ENCODE measurements around the gene CXCL1.

CXCL1 gene

DNA sequence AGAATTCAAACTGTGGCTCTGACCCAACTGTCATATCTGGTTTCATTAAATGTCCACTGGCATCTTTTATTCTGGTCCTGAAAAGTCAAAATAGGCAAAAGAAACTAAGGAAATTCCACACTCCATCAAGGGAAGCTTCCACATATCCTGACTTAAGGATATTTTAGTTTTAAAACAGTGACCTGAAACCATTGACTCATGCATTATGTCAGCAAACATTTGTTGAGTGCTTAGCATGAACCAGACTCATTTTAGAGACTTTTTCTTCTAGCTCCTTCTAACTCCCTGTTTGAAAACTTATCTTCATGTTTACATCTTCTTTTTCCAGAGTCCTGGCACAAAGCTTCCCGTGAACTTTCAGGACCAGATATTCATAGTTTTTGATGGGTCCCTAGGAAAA lies 6.9 kb upstream of the CXCL1 start:
- Histone ChIP-seq H3K9me2 (replicated peaks; ENCODE audit: insufficient read depth, low read length) (no peaks in the 10 kb centered on the region), H3K4me2 (ENCODE audit: low read depth, low read length) (no peak overlapping the region), H3K9me3 (replicated peaks; ENCODE audit: insufficient read depth, low read length) (no peaks in the 10 kb centered on the region), H3F3A (ENCODE audit: insufficient read depth, low read length) (no peaks in the 10 kb centered on the region), H3K36me3 (replicated peaks; ENCODE audit: insufficient read depth, low read length) (no peaks in the 10 kb centered on the region), H3K4me1 (ENCODE audit: low read length) (0 out of 2 replicates have a peak, but pooled peaks cover 7% of the 10 kb centered on the region), H2AFZ (ENCODE audit: low read length) (no peak overlapping the region), H3K27me3 (replicated peaks; ENCODE audit: insufficient read depth, low read length) (no peaks in the 10 kb centered on the region), H3K79me2 (ENCODE audit: low read length) (no peaks in the 10 kb centered on the region), H4K20me1 (ENCODE audit: insufficient read depth, low read length) (no peaks in the 10 kb centered on the region), H3K27ac (ENCODE audit: low read length) (no peak overlapping the region), H3K4me3 (ENCODE audit: low read length) (no peak overlapping the region), H3K9ac (ENCODE audit: low read length) (no peak overlapping the region)
- DNase-seq, result no peak
- TF ChIP-seq, protein P1, sequence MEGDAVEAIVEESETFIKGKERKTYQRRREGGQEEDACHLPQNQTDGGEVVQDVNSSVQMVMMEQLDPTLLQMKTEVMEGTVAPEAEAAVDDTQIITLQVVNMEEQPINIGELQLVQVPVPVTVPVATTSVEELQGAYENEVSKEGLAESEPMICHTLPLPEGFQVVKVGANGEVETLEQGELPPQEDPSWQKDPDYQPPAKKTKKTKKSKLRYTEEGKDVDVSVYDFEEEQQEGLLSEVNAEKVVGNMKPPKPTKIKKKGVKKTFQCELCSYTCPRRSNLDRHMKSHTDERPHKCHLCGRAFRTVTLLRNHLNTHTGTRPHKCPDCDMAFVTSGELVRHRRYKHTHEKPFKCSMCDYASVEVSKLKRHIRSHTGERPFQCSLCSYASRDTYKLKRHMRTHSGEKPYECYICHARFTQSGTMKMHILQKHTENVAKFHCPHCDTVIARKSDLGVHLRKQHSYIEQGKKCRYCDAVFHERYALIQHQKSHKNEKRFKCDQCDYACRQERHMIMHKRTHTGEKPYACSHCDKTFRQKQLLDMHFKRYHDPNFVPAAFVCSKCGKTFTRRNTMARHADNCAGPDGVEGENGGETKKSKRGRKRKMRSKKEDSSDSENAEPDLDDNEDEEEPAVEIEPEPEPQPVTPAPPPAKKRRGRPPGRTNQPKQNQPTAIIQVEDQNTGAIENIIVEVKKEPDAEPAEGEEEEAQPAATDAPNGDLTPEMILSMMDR (IDR thresholded peaks at IDR 0.05; ENCODE audit: low read length), result no peak
- TF ChIP-seq EZH2phosphoT487 (IDR thresholded peaks at IDR 0.05; ENCODE audit: low read length) (no peak), EZH2 (optimal IDR thresholded peaks at IDR 0.05; ENCODE audit: low read depth, low read length) (no peak)

DNA sequence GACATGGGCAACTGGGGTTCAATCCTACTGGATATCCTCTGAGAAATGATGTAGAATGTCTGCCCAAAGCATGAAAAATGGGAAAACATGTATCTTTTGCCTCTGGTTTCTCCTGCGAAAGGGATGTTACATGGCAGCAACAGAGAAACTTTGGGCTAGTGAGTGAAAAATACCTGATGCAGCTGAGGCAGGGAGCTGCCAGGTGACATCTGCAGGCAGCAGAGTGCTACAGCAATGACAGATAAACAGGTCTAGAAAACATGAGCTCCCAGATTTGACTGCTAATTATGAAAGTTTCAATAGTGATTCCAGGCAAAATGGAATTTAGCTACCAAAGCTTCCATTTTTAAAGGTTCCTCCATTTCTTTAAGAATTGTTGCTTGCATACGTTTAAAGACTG lies 4.8 kb upstream of the CXCL1 start:
- no peaks in the 10 kb centered on the region for H3K36me3 ChIP-seq (replicated peaks; ENCODE audit: insufficient read depth, low read length)
- H4K20me1 ChIP-seq (ENCODE audit: insufficient read depth, low read length), result no peaks in the 10 kb centered on the region
- H3K4me1 ChIP-seq (ENCODE audit: low read length), result 0 out of 2 replicates have a peak, but pooled peaks cover 7% of the 10 kb centered on the region
- H3F3A ChIP-seq (ENCODE audit: insufficient read depth, low read length), result no peaks in the 10 kb centered on the region
- no peaks in the 10 kb centered on the region for H3K27me3 ChIP-seq (replicated peaks; ENCODE audit: insufficient read depth, low read length)
- no peak overlapping the region for H3K4me2 ChIP-seq (ENCODE audit: low read depth, low read length)
- H3K9ac ChIP-seq (ENCODE audit: low read length), result no peak overlapping the region
- peak; percentile 51 for DNase-seq
- no peaks in the 10 kb centered on the region for H3K9me3 ChIP-seq (replicated peaks; ENCODE audit: insufficient read depth, low read length)
- H3K9me2 ChIP-seq (replicated peaks; ENCODE audit: insufficient read depth, low read length), result no peaks in the 10 kb centered on the region
- H3K4me3 ChIP-seq (ENCODE audit: low read length), result no peak overlapping the region
- H3K27ac ChIP-seq (ENCODE audit: low read length), result no peak overlapping the region
- H3K79me2 ChIP-seq (ENCODE audit: low read length), result no peaks in the 10 kb centered on the region
- H2AFZ ChIP-seq (ENCODE audit: low read length), result 0 out of 2 replicates have a peak overlapping the region, but pooled peaks have one; percentile 8
- TF ChIP-seq, protein P1 (IDR thresholded peaks at IDR 0.05; ENCODE audit: low read length), result peak; percentile 60
- no peak for TF ChIP-seq EZH2 (optimal IDR thresholded peaks at IDR 0.05; ENCODE audit: low read depth, low read length)
- TF ChIP-seq EZH2phosphoT487 (IDR thresholded peaks at IDR 0.05; ENCODE audit: low read length), result no peak

DNA sequence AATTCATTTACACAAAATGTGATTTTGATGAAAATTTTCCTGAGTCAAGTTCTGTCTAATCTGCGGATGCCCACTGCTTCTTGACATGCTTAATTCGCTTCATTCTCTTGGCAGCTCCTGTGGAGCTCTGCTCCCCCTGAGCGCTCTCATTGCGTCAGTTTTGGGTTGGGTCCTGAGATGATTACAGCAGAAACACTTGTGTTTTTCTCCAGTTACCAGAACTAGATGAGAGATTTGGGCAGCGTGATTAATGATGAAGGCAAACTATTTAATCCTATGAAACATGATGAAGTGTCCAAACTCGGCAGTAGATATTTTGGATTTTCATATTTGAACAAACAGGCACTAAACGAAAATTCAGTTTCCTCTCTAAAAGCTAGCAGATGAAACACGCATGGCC lies 4.2 kb upstream of the CXCL1 start:
- Histone ChIP-seq H4K20me1 (ENCODE audit: insufficient read depth, low read length) (no peaks in the 10 kb centered on the region), H3K4me1 (ENCODE audit: low read length) (0 out of 2 replicates have a peak, but pooled peaks cover 7% of the 10 kb centered on the region), H3K9me2 (replicated peaks; ENCODE audit: insufficient read depth, low read length) (no peaks in the 10 kb centered on the region), H3K27ac (ENCODE audit: low read length) (no peak overlapping the region), H3K9ac (ENCODE audit: low read length) (no peak overlapping the region), H3K4me3 (ENCODE audit: low read length) (no peak overlapping the region), H3F3A (ENCODE audit: insufficient read depth, low read length) (no peaks in the 10 kb centered on the region), H3K79me2 (ENCODE audit: low read length) (no peaks in the 10 kb centered on the region), H3K36me3 (replicated peaks; ENCODE audit: insufficient read depth, low read length) (no peaks in the 10 kb centered on the region), H2AFZ (ENCODE audit: low read length) (no peak overlapping the region), H3K27me3 (replicated peaks; ENCODE audit: insufficient read depth, low read length) (no peaks in the 10 kb centered on the region), H3K9me3 (replicated peaks; ENCODE audit: insufficient read depth, low read length) (no peaks in the 10 kb centered on the region), H3K4me2 (ENCODE audit: low read depth, low read length) (no peak overlapping the region)
- no peak for DNase-seq
- TF ChIP-seq, protein P1 (IDR thresholded peaks at IDR 0.05; ENCODE audit: low read length), result no peak
- TF ChIP-seq EZH2 (optimal IDR thresholded peaks at IDR 0.05; ENCODE audit: low read depth, low read length) (no peak), EZH2phosphoT487 (IDR thresholded peaks at IDR 0.05; ENCODE audit: low read length) (no peak)
